GM18520 (cell line): Measurements from ENCODE around the gene SPAG16.
A peak's percentile ranks its signal among the peaks of the same experiment; 100 is the strongest.
"Not testable (repeated sequence)": the region's sequence is repeated elsewhere in the genome, so short reads cannot be mapped to it uniquely, and the experiment has no call there.

Experiments
- ATAC-seq: cut with Tn5 transposase; IDR thresholded peaks from one replicate; pipeline ENCODE4 v1.9.1; 2021; ENCODE audit not compliant: unreplicated experiment

SPAG16 gene

DNA sequence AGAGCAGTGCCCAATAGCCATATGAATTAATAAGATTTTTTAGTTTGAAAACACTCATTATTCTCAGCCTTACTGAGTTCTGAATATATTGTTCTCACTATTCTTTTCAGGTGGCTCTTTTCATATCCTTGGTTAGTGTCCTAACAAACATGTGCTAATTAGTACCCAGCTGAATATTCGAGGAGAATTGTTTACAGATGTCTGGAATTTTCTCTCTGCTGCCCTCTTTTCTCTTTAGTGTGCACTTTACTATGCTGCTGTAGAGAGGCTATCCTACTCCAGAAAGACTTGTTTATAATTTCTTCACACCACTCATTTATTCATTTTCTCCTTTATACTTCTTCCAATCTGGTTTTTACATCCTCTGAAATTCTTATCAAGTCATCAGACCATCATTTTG is 405.3 kb downstream of the SPAG16 start:
- ATAC-seq: no peak

DNA sequence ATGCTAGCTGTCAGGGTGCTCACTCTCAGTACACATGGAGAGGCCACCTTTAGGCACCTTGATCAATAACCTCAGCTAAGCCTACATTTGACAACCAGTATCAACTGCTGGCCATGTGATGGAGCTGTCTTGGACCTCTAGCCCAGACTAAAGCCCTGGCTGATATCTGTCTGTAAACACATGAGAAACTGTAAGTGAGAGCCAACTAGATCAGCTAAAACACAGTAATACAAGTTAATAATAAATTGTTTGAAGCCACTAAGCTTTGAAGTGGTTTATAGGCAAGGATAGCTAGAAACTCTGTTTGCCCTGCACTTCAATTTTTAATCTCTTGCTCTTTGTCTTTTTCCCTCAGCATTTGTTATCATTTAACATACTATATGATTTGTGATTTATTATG is 407.1 kb downstream of the SPAG16 start:
- no peak for ATAC-seq

DNA sequence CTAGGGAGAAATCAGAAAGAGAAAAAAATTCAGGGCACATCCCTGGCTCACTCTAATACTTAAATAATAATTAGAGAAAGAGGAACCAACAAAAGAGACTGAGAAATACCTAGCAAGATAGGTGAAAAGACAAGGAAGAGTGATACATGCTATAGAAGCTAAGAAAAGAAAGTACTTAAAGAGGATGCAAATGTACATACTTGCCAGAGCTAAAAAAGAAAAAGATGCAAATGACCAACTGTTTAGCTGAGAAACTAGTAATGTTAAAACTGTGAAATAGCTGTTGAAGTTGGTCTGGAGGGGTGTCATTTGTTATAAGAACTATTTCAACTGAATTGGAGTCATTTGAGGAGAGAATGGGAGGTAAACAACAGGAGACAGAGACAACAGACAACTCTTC is 412.2 kb downstream of the SPAG16 start:
- ATAC-seq: peak; percentile 56

DNA sequence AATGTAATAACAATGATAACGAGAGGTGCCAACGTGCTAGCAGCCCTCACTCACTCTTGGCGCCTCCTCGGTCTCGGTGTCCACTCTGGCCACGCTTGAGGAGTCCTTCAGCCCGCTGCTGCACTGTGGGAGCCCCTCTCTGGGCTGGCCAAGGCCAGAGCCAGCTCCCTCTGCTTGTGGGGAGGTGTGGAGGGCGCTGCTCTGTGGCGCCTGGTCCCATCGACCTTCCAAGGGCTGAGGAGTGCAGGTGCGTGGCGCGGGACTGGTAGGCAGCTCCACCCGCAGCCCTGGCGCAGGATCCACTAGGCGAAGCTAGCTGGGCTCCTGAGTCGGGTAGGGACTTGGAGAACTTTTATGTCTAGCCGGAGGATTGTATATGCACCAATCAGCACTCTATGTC is 417.1 kb downstream of the SPAG16 start:
- not testable (repeated sequence) for ATAC-seq

DNA sequence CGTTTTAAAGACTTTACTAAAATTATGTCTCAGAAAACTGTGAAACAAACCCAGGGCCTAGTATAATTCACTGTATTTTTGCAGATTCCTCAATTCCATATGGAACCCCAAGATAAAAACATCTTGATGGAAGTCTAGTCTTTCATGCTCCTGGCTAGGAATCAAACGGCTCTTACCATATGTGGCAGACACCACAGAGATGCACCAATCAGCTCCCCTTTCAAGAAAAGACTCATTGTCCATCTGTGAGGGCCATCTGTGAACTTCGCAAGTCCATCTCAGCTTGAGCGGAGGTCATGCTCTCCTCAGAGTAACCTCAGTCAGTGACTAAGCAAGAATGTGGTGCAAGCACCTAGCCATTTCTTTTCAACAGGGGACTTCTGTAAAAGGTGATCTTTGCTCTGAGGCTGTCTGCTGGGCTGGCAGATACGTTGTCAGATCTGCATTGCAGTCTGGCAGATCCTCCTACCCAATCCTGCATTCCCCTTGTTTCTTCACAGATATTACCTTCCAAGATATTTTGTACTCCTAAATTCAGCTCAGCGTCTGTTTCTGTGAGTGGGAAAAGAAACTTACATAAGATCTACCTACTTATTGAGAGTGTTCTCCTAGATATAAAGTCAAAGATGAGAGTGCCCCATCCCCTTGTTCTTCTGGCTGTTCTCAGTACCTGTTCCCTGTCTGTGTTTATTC is 419.3 kb downstream of the SPAG16 start:
- ATAC-seq: no peak

DNA sequence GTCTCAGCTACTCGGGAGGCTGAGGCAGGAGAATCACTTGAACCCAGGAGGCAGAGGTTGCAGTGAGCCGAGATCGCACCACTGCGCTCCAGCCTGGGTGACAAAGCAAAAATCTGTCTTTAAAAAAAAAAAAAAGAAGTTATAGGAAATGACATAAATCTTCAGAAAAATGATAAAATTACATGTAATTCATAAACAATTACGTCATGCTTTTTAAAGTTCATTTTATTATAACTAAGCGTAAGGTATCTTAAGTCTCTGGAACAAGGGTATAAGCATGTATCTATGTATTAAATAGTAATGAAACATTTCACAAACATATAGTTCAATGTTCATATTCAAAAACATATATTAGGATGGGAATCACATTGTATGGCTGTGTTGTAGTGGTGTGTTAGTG is 425.9 kb downstream of the SPAG16 start:
- no peak for ATAC-seq

DNA sequence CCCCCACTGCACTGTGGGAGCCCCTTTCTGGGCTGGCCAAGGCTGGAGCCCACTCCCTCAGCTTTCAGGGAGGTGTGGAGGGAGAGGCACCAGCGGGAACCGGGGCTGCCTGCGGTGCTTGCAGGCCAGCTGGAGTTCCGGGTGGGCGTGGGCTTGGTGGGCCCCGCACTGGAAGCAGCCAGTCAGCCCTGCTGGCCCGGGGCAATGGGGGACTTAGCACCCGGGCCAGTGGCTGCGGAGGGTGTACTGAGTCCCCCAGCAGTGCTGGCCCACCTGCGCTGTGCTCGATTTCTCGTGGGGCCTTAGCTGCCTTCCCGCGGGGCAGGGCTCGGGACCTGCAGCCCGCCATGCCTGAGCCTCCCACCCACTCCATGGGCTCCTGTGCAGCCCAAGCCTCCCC is 434.1 kb downstream of the SPAG16 start:
- not testable (repeated sequence) for ATAC-seq

DNA sequence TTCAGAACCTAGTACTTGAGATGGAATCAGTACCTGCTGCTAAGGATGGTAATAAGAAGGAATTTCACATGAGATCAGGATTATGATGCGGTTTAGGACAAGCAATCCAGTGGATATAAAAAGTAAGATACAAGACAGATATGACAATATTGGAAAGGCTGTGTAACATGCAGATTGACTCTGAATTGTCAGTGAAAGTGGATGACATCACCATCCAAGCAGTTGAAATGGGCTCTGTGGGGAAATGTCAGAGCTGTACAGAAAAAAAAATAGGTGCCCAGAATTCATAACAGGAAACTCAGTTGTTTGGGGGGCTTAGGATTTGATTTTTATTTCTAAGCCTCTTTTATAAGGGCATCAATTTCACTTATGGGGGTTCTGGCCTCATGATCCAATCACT is 438.3 kb downstream of the SPAG16 start:
- ATAC-seq: no peak

DNA sequence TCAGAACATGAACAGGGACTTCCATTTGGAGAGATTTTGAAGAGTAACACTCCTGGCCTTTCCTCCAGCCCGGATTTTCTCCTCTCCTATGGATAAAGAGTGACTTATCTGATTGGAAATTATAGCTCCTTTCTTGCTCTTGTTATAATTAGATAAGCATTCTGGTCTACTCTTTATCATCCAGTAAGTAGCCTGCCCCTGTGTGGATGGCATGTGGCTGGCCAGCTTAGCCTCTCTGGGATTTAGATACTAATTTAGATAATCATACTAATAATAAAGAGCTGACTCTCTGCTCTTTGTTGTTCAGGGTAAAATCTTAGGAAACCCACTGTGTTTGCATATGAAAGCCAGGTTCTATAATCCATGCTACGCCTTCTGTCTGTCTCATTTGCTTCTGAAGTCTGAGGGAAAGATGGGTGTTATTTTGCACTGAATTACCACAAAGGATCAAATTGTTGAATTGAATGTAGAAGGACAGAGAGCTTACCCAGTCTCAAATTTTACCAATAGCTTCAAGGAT is 438.8 kb downstream of the SPAG16 start:
- no peak for ATAC-seq

DNA sequence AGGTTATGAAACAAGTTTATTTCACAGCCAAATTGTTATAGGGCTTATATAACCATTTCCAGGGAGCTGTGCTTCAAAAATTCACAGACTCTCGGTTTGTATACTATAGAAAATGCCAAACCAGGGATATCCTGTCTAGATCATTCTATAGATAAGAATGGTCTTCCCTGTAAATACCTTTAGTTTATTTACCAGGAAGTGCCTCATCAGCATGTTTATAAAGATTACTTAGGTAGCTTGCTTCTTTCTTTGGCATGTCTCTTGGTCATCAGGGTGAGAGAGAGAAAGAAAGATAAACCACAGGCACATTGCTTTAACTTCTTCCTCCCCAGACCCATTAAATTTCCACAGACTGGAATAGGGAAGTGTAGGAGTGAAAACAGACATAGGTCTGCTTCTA is 439.4 kb downstream of the SPAG16 start:
- no peak for ATAC-seq

DNA sequence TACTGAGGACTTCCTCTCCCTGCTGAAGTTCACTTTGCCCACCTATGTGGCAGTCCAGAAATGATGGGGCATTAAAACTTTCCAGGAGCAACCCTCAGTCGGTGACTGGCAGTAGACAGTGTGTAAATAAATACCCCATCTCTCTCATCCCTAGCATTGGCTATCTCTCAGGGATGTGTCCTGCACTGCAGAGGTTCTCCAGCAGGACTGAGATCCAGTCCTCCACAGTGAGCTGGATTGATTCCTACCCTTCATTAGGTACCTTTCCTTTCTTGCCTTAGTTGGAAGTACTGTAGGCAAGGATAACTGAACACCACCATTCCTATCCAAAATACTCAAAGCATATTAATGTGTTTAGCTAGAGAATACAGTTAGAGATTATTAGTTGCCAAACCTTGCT is 441.8 kb downstream of the SPAG16 start:
- ATAC-seq: no peak

DNA sequence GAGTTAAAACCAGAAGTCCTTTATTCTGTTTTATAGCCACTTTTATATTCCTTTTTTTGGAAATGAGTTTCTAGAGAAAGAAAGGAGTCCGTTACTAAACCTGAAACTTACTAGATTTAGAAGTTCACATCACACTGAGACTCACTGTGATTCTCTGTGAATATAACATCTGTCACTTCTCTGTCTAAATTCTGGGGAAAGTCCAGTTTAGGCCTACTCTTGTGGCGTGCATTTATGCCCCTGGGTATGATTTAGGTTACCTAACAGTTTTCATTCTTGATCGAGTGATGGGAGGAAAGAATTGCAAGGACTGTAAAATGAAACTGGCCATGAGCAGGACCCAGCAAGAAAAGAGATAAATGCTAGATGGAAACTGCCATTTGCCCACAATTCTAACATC is 449.6 kb downstream of the SPAG16 start:
- peak; percentile 89 for ATAC-seq

DNA sequence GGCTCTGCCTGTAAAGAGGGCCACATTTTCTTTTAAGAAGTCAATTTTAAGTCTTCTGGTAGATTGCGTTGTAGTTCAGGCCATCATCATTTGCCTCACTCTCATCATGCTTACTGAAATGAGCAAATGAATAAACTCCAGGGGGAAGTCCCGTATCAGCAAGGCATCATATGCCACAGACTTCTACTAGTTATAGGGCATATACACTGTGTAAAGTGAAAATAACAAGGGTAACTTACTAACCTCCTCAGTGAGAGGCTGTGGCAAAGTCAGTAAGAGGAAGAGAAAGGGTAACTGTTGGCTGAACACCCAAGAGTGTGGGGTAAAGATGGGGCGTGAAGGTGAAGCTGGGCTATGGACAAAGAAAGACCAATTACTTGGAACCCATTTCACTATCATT is 456.2 kb downstream of the SPAG16 start:
- peak; percentile 97 for ATAC-seq

DNA sequence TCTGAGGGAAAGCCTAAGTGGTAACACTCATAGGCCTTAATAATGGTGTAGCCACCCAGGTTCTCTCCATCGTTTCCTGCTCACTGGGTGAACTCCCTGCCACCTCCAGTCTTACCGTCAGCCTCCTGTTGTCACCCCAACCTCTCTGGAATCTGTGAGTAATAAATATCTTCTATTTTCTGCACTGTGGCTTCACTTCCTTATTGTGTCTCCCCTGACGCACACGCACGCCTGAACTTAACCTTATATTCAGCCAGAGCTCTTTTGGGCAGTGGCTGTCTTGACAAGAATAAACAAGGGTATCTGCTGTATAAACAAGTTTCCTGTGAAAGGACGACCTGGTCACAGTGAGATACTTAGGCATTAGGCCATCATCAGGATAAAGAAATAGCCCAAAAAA is 467.2 kb downstream of the SPAG16 start:
- ATAC-seq: peak; percentile 72

DNA sequence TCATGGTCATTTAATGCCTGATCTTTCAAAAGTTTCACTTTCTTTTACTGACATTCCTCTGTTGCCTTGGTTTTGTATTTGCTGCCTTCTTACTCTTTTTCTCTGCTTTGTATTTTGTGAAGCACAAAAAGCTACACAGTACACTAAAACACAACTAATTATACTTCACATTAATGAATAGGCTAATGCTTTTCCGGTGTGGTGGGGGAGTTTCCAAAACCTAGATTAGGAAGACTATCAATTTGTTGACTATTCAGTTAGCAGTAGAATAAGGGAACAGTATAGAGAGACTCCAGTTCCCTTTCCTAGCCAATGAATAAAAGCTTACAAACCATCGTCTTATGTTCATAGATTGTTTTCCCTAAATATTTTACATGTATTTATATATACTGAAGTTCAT is 468.3 kb downstream of the SPAG16 start:
- ATAC-seq: no peak

DNA sequence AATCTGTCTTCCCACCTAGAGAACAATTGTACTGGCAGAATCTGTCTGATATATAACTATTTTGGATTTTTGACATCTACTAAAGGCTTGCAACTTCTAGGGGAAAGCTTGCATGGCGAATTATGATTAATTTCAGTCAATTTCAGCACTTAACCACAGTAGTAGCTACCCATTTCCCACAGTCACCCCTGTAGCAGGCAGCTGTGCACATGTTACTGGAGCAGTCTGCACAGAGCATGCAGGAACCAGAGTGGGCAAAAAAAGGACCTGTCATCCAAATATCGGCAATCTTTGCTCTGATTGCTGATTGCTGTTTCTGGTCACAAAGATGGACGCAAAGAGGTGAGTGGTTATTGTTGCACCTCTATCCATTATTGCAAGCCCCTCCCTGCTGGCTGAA is 473.3 kb downstream of the SPAG16 start:
- no peak for ATAC-seq

DNA sequence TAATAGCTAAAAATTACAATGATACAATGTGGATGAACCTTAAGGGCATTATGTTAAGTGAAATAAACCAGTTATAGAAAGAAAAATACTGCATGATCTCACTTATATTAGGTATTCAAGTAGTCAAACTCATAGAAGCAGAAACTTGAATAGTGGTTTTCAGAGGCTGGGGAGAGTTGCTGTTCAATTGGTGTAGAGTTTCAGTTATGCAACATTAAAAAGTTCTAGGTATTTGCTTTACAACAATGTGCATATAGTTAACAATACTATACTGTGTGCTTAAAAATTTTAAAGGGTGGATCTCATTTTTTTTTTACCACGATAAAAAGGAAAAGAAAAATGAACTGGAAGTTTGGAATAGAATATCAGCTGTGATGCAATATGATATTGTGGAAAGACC is 479.1 kb downstream of the SPAG16 start:
- ATAC-seq: no peak

DNA sequence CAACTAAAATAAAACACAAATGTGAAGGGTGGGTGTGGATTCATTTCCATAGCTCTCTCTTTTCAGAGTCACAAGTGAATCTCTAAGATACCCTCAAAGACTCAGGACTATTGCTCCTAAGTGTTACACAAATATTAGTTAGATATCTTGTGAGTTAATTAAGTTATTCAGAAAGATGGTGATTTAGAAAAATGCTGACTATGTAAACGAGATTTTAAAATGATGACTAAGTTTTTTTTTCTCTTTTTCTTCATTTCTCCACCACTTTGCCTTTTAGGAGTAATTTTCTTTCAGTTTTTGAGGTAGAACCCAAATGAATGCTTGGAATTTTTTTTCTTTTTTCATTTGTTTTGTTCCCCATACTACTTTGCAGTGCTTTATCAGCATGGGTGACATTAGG is 479.7 kb downstream of the SPAG16 start:
- ATAC-seq: no peak

DNA sequence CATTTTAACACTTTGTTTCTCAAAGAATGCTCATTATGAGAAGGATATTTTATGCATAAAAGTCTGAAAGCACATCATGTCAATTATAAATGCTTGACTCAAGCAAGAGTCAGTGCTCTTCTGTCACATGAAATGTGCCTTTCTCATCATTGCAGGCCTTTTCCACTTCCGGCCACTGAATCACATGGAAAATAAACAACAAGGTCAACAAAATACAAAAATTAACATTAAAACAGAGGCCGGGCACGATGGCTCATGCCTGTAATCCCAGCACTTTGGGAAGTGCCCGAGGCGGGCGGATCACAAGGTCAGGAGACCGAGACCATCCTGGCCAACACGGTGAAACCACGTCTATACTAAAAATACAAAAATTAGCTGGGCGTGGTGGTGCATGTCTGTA is 480.6 kb downstream of the SPAG16 start:
- no peak for ATAC-seq

DNA sequence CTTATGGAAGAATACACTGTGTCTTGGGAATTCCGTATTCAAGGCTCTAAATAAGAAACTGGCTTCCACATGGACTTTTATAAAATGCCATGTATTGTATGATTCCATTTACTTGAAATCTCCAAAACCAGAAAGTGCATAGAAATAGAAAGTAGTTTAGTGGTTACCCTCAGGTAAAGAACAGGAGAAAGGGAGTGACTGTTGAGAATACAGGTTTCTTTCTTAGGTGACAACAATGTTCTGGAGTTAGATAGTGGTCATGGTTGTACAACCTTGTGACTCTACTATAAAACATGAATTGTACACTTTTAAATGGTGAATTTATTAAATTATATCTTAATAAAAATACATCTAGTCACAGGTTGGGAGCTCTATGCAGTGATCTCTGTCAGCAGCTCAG is 481.8 kb downstream of the SPAG16 start:
- peak; percentile 19 for ATAC-seq

DNA sequence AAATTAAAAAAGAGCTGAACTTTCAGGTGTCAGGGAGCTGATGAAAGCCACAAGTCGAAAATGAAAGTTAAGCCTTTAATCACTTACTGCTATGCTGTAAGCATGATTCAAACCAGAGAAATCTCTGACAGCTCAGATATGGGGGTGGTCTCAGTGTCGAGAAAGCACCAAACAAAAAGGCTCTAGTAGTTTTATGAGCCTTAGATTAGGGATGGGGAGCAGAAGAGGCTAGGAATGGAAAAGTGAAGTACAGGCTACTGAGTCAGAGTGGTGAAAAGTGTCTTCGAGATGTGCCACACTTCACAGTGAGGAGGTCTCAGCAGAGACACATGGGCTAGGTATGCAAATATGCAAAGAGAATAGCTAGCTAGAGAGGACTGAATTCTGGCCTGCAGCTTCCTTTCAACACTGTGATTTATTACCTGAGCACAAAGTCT is 482.2 kb downstream of the SPAG16 start:
- ATAC-seq: peak; percentile 92

DNA sequence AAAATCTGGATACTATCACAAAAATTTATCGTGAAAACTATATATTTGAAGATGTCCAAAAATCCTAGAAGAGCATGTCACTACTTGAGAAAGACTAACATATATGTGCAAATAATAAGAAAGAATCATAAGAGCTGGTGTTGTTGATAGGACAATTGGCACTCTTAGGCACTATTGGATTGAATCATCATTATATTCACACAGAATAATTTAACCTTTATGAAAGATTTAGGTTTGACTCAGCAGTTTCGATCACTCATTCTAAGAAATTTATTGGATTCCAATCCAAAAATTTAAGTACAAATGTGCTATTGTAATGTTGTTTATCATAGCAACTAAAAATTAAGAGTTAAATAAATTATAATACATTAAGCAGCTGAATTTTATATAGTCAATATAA is 503.6 kb downstream of the SPAG16 start:
- peak; percentile 85 for ATAC-seq

DNA sequence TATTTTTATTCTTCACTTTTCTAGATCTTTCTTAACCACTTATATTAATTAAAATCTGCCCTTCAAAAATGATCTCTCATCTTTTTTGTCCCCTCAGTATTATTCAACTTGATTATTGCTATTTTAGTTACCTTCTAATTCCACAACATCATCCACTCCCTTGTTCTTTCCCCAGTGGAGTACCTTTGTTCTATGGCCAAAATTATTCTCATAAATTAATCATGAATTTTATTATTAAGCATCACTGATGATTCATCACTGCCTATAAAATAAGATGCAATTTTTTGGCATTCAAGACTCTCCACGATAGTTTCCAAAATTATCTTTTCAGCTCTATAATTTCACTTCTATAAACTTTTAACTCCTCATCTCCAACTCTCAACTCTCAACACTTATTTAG is 505.7 kb downstream of the SPAG16 start:
- no peak for ATAC-seq
